Testis (tissue), 2 donors: ENCODE results near the gene AGO1.

ENCODE experiments used
- POLR2A ChIP-seq: fragments of 450-650 bp; IDR thresholded peaks from one replicate; pipeline ENCODE4 v1.6.1; 2017; ENCODE audit warnings: antibody characterized with exemption, mild to moderate bottlenecking, moderate library complexity
- TF ChIP-seq, protein P1 (sequence below), 3 experiments: fragments of 450-650 bp in 2 of 3; fragments of 200-600 bp in 1 of 3; sonication (generic) in 1 of 3; IDR thresholded peaks; one replicate each; pipeline ENCODE4 v1.5.1; 2016 to 2019; ENCODE audit warnings: antibody characterized with exemption in 3 of 3, mild to moderate bottlenecking in 2 of 3, moderate library complexity in 1 of 3

DNA sequence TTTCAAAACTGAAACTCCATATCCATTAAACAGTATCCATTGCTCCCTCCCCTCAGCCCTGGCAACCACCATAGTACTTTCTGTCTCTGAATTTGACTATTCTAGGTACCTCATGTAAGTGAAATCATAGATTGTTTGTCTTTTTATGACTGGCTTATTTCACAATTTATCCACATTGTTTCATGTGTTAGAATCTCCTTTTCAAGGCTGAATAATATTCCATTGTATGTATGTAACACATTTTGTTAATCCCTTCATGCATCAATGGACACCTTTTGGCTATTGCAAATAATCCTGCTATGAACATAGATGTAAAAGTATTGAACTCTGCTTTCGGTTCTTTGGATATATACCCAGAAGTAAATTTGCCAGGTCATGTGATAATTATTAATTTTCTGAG is 85.4 kb downstream of the AGO1 start:
- TF ChIP-seq, protein P1, sequence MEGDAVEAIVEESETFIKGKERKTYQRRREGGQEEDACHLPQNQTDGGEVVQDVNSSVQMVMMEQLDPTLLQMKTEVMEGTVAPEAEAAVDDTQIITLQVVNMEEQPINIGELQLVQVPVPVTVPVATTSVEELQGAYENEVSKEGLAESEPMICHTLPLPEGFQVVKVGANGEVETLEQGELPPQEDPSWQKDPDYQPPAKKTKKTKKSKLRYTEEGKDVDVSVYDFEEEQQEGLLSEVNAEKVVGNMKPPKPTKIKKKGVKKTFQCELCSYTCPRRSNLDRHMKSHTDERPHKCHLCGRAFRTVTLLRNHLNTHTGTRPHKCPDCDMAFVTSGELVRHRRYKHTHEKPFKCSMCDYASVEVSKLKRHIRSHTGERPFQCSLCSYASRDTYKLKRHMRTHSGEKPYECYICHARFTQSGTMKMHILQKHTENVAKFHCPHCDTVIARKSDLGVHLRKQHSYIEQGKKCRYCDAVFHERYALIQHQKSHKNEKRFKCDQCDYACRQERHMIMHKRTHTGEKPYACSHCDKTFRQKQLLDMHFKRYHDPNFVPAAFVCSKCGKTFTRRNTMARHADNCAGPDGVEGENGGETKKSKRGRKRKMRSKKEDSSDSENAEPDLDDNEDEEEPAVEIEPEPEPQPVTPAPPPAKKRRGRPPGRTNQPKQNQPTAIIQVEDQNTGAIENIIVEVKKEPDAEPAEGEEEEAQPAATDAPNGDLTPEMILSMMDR (IDR thresholded peaks at IDR 0.05): no peak
- no peak for TF ChIP-seq POLR2A
